Anterior cingulate cortex (tissue), 58 donors: ENCODE measurements around the gene PTPDC1.

ENCODE experiments used
- DNase-seq, 58 donors: peaks; one replicate each; lab custom pipeline; 2025; lab: John Stamatoyannopoulos, UW

Gene PTPDC1

DNA sequence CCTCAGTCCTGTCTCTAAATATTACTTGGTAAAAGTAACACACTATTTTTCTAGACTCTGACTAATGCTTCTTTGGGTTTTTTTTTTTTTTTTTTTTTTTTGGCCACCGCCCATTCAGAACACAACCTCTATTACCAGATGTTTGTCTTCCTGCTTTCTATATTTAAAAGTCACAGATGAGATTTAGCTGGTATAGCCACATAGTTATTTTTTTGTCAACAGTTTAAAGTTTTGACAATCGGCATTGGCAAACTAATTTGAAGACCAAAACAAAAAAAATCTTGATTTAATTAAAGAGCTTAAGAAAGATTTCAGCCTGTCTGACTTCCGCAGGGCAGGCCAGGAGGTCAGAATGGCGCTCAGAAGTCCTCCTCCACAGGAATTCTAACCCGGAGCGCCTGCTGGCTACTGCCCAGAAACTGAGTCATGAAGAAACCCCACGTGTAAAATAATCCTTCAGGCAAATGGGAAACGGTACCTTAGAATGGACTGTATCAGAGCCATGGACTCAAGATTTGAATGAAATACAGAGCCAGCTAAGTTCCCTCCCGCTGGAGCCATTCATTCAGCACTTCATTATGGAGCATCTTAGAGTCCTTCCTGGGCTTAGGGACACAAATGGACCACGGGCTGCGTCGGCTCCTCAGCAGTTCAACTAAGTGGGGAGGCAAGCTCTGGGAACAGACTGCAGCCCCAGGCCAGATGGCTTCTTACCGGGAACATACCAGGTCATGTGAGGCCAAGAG lies 55.6 kb downstream of the PTPDC1 start:
- peak in 3 of 58 donors; percentile 4 to 23 (median 10) for DNase-seq

- DNase-seq = no peak
Observed at GRCh38 chr9:94140418-94140780, 56.1 kb downstream of the PTPDC1 start.

DNA sequence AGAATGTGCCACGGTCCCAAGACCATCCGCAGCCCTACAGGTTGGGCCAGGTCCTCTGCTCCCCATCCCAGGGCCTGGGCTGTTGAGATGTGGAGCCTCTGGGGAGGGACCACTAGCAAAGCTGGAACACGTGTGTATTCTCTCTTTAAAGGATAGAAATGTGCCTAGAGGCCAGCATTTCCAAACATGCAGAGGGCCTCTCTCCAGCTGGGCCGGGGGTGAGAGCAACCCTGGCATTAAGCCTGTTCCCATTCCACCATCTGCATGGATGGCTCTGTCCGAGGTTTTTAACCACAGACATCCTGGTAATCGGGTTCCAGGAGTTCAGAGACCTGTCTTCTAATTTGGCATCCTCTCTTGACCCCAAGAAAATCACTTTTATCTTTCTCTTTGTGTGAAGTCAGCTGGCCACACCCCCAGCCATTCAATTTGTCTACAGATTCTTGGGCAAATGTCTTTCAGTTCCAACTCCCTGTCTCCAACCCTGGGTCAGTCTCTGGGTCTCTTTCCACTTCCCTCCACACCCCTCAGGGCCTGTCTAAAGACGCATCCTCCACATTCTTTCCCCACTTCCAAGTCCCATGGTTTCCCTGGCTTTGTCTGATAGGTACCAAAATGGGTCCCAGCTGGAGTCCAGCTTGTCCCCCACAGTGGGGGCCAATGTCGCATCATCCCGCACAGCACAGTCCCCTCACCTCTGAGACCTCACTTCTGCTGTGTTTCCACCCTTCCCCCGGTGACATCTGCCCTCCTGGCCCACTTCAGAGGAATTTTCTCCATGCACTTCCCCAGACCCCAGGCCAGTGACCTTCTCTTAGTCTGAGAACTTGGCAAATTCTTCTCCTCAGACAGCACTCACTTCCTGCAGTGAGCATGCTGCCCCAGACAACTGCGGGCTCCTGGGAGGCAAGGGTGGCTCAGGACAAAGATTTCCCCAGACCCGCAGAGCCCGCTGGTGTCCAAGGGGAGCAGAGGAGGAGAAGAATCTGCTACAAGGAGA lies 56.8 kb downstream of the PTPDC1 start:
- no peak for DNase-seq

DNA sequence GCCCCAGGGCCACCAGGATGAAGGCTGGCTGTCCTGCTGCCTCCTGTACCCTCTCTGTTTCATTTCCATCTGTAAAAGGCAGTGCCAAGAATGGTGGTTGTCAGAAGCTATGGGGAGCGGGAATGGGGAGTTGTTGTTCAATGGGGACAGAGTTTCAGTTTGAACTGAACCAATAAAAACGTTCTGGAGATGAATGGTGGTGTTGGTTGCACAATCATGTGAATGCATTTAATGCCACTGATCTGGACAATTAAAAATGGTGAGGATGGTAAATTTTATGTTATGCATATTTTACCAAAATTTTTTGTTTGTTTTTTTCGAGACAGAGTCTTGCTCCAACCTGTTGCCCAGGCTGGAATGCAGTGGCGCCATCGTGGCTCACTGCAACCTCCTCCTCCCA lies 58.1 kb downstream of the PTPDC1 start:
- DNase-seq = no peak

GRCh38 chr9:94144394-94144793 lies 60.1 kb downstream of the PTPDC1 start:
- DNase-seq = no peak

GRCh38 chr9:94145640-94146039 lies 61.4 kb downstream of the PTPDC1 start:
- DNase-seq = no peak

GRCh38 chr9:94147776-94148175 lies 63.5 kb downstream of the PTPDC1 start:
- DNase-seq = no peak

DNA sequence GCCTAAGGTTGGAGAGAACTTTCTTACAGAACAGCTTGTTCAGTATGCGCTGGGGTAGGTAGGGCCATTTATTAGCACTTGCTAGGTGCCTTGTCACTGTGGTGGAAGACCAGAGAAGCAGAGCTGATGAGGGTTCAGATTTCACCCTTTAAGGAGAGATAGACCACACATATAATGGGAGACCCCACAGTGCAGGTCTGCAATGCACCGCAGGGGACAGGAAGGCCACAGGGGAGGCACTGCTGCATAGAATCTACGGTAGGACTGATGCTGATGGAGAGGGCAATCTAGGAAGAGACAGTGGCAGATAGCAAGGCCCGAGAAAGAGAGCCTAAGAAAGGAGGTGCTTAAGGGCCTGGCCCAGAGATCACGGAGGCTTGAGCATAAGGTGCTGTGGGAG lies 64.2 kb downstream of the PTPDC1 start:
- no peak for DNase-seq

GRCh38 chr9:94149696-94150095 lies 65.4 kb downstream of the PTPDC1 start:
- no peak for DNase-seq

GRCh38 chr9:94150279-94150828 lies 66.1 kb downstream of the PTPDC1 start:
- DNase-seq = no peak

DNA sequence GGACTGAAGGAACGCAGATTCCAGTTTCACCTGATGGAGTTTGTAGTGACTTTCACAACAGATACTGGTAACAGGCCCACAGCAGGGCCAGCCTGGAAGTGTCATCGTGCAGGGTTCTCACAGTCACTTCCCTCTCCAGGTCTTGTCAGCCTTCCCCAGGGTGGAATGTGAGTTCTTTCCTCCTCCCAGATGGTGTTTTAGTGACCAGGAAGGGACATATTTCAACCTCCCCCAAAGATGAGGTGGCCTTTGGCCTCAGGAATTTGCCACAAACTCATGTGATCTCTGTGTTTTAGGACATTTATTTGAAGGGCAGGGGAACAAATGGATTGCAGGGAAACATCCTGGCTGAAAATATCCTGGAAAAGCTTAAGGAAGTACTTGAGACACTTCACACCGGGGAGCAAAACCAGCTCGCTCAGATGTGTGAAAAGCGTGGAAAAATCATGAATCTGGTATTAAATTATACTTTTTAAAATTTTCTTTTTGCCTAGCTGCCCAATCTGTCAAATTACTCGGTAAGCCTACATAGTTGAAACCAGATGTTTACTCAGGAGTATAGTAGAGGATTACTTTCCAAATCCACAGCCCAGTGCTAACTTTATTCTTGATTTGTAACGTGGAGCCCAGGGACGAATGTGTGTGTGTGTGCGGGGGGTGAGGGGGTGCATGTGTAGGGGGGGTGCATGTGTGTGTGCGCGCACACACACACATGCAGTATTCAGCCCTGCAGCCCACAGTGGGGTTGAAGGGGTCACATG lies 66.8 kb downstream of the PTPDC1 start:
- no peak for DNase-seq

GRCh38 chr9:94153905-94154304 lies 69.6 kb downstream of the PTPDC1 start:
- DNase-seq = no peak

DNA sequence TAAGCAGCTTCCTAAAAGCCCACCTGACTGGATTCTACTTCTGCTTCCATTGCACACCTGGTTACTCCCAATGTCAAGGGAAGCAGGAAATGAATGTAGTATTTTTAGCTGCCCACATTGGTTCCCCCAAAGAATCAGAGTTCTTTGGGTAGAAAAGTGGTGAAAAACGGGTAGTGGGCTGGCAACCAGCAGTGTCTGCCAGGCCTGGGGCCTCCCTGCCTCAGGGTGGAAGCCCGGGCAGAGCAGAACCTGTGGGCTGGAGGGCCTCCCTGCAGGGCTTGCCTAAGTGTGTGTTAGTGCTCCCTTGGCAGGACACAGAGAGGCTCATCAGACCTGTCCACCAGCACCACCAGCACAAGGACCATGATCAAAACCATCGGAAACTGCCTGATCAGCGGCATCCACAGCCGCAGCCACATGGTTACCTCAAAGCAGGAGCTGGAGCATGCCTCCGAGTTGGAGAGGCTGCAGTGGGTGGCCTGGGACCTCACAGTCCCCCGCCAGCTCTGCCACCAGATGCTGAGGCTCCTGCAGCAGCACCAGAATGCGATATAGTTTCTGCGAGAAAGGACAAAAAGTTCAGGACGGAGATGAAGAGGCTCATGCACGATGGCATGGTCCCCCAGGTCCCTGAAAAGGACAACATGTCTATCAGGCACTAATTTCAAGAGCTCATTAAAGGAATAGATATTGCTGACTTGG lies 72.2 kb downstream of the PTPDC1 start:
- DNase-seq = no peak

DNA sequence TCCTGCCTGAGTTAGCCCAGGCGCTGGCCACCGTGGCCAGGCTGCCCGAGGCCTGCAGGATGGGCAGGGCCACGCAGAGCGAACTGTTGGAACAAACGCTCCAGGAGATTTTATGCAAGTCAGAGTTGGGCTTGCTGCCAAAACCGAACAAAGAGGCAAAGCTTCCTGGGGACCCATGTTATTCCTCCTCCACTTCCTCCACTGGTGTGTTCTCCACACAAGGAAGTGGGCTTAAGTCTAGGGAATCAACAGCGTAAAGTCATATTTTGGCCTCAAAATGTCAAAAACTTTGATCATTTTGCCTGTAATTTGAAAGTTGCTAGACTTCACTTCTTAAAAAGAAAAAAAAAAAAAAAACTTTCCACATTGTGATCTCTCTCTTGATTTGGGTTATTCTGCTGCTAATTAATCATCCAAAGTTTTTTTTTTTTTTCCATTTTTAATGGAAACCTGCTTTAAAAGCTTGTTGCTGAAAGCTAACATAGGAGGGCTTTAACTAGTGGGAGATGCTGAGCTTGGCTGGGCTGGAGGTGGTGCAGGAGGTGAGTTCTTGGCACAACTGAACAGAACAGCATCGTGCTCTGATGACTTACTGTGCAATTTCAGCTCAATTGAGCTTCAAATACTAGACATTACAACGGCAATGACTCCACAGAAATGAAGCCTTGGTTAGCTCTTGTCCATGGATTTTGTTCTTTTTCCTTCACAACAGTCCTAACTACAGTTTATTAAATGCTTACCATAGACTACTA lies 73.0 kb downstream of the PTPDC1 start:
- peak in 43 of 58 donors; percentile 5 to 81 (median 37) for DNase-seq
